ENCODE results near the gene EVA1B. TPM values are rescaled to one million over a fixed set of nuclear protein-coding genes. Genes with fewer than 3 reads are reported as not detected.

EVA1B gene
- total RNA-seq, 1 experiment from 2014 or later: 79.0 TPM

GRCh38 chr1:36301220-36301619 lies 22.2 kb downstream of the EVA1B start:
- Histone ChIP-seq H3K27me3 (ENCODE audit: control insufficient read depth, insufficient read depth, low read length) (no peaks in the 10 kb centered on the region), H3K4me3 (ENCODE audit: low read depth in 2 of 2, low read length in 2 of 2) (no peak overlapping the region), H3K9me3 (ENCODE audit: control insufficient read depth, insufficient read depth, low read depth, low read length) (no peaks in the 10 kb centered on the region), H3K4me1 (ENCODE audit: control insufficient read depth, insufficient read depth, low read length) (peaks cover 18% of the 10 kb centered on the region), H3K27ac (ENCODE audit: low read length) (no peak overlapping the region), H3K36me3 (ENCODE audit: control insufficient read depth, insufficient read depth, low read length) (peaks cover 30% of the 10 kb centered on the region)
- ChIA-PET POLR2A (no interaction called here), CTCF (interaction anchor here (0.6 kb wide), 1 partner anchor 108 kb away, joined by 4 read pairs; no protein-coding TSS in a partner anchor)
- ATAC-seq (no peak), DNase-seq (ENCODE audit: low read depth, low spot score) (no peak)
- TF ChIP-seq, protein P1, sequence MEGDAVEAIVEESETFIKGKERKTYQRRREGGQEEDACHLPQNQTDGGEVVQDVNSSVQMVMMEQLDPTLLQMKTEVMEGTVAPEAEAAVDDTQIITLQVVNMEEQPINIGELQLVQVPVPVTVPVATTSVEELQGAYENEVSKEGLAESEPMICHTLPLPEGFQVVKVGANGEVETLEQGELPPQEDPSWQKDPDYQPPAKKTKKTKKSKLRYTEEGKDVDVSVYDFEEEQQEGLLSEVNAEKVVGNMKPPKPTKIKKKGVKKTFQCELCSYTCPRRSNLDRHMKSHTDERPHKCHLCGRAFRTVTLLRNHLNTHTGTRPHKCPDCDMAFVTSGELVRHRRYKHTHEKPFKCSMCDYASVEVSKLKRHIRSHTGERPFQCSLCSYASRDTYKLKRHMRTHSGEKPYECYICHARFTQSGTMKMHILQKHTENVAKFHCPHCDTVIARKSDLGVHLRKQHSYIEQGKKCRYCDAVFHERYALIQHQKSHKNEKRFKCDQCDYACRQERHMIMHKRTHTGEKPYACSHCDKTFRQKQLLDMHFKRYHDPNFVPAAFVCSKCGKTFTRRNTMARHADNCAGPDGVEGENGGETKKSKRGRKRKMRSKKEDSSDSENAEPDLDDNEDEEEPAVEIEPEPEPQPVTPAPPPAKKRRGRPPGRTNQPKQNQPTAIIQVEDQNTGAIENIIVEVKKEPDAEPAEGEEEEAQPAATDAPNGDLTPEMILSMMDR (IDR thresholded peaks at IDR 0.05): no peak
- TF ChIP-seq SIN3A (IDR thresholded peaks at IDR 0.05; ENCODE audit: borderline replicate concordance, insufficient read depth, low read depth, low read length) (no peak), POLR2AphosphoS5 (IDR thresholded peaks at IDR 0.05; ENCODE audit: low read depth, low read length) (no peak)
- intact Hi-C loops (cut with micrococcal nuclease; ENCODE audit: unreplicated experiment): no loop called here
- no TSS peak for BruUV-seq (replicated peaks)
- in situ Hi-C loops (cut with HindIII; ENCODE audit: low pct_unique_long_range_greater_than_20kb, low sequenced_read_pairs): no loop called here

DNA sequence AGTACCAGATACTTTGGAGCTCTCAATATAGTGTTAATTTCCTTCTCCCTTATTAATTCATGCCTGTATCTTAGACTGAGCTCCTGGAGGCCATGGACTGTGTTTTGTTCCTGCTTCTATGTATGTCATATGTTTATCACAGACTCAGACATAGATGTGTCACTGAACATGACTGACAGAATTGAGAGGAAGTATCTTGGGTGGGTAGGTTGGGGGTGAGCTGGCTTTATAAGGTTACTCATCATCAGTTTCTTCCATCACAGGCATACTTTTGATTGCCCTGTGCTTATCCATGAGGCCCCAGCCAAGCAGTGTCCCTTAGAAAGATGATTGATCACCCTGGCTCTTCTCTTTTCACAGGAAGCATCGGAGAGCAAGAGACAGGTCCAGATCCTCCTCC lies 22.9 kb downstream of the EVA1B start:
- DNase-seq (ENCODE audit: low read depth, low spot score) (no peak), ATAC-seq (no peak)
- ChIA-PET CTCF (interaction anchor here (0.6 to 0.7 kb wide), 2 partner anchors 99 to 151 kb away, joined by 3 to 5 read pairs; partner anchors contain the start of gene TRAPPC3), POLR2A (no interaction called here)
- H3K4me3 ChIP-seq (ENCODE audit: low read depth in 2 of 2, low read length in 2 of 2): no peak overlapping the region
- in situ Hi-C loops (cut with HindIII; ENCODE audit: low pct_unique_long_range_greater_than_20kb, low sequenced_read_pairs): no loop called here
- H3K27me3 ChIP-seq (ENCODE audit: control insufficient read depth, insufficient read depth, low read length): no peaks in the 10 kb centered on the region
- TF ChIP-seq REST (IDR thresholded peaks at IDR 0.05; ENCODE audit: insufficient read depth in 1 of 2, low read depth in 2 of 2, low read length in 1 of 2): no peak
- no peak for TF ChIP-seq SIN3A (IDR thresholded peaks at IDR 0.05; ENCODE audit: borderline replicate concordance, insufficient read depth, low read depth, low read length)
- no peak for TF ChIP-seq POLR2AphosphoS5 (IDR thresholded peaks at IDR 0.05; ENCODE audit: low read depth, low read length)
- no peak for TF ChIP-seq TCF7L2 (IDR thresholded peaks at IDR 0.05; ENCODE audit: low read depth, low read length)
- TF ChIP-seq, protein P1 (IDR thresholded peaks at IDR 0.05): no peak
- H3K36me3 ChIP-seq (ENCODE audit: control insufficient read depth, insufficient read depth, low read length): peaks cover 30% of the 10 kb centered on the region
- H3K9me3 ChIP-seq (ENCODE audit: control insufficient read depth, insufficient read depth, low read depth, low read length): no peaks in the 10 kb centered on the region
- no TSS peak for BruUV-seq (replicated peaks)
- peaks cover 13% of the 10 kb centered on the region for H3K4me1 ChIP-seq (ENCODE audit: control insufficient read depth, insufficient read depth, low read length)
- intact Hi-C loops (cut with micrococcal nuclease; ENCODE audit: unreplicated experiment): no loop called here
- no peak overlapping the region for H3K27ac ChIP-seq (ENCODE audit: low read length)
